ENCODE measurements around the gene ELP4.

DNA sequence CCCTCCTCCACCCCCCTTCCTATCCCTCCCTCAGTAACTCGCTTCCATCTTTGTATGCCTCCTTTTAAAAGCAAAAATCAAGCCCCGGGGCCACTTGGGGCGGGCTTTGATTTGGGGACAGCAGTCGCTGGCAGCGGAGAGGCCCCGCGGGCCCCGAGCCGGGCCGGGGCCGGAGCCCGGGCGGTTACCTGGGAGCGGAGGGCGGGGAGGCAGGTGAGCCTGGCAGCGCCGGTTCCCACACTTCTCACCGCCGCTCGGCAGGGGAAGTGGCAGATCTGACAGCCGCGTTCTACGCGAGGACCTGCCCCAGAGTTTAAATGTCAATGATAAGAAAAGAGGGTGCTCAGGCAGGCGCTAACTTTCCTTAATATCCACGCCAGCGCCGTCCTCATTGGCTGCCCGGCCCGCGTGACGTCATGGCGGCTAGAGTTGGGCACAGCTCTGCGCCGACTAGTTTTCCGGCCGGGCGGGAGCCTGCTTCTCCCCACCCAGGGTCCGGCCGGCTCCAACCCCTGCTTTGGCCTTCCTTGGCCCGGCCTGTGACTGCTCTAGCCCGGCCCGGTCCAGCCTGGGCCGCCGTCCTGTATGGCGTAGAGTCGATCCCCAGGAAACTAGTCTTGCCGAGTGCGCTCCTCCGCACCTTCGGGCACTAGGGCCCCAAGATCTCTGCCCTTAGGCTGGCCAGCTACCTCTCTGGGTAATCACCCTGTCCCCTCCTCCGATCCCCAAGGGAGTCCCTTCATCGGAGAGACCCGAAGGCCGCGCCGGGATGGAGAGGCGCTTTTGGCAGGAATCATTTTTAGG lies 308.3 kb downstream of the ELP4 start:
- TF ChIP-seq, protein P1, sequence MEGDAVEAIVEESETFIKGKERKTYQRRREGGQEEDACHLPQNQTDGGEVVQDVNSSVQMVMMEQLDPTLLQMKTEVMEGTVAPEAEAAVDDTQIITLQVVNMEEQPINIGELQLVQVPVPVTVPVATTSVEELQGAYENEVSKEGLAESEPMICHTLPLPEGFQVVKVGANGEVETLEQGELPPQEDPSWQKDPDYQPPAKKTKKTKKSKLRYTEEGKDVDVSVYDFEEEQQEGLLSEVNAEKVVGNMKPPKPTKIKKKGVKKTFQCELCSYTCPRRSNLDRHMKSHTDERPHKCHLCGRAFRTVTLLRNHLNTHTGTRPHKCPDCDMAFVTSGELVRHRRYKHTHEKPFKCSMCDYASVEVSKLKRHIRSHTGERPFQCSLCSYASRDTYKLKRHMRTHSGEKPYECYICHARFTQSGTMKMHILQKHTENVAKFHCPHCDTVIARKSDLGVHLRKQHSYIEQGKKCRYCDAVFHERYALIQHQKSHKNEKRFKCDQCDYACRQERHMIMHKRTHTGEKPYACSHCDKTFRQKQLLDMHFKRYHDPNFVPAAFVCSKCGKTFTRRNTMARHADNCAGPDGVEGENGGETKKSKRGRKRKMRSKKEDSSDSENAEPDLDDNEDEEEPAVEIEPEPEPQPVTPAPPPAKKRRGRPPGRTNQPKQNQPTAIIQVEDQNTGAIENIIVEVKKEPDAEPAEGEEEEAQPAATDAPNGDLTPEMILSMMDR (IDR thresholded peaks at IDR 0.05): no peak
- TF ChIP-seq EP300 (IDR thresholded peaks at IDR 0.05) (no peak), POLR2A (IDR thresholded peaks at IDR 0.05) (no peak), POLR2AphosphoS5 (IDR thresholded peaks at IDR 0.05) (no peak)
